ENCODE results near the gene PTRH1. TPM values are rescaled to one million over a fixed set of nuclear protein-coding genes. Genes with fewer than 3 reads are reported as not detected.
A peak's percentile ranks its signal among the peaks of the same experiment; 100 is the strongest.

The PTRH1 gene
- total RNA-seq, 2 donors from 2014 or later, result 23.6 to 64.9 TPM

- 72 to 87% methylated on average over 9 to 10 of the region's 10 CpGs for WGBS, 2 donors
- Histone ChIP-seq H3K4me1 (no peaks in the 10 kb centered on the region), H3K9me3 (no peaks in the 10 kb centered on the region), H3K27me3 (no peaks in the 10 kb centered on the region), H3K4me3 (no peak overlapping the region), H3K36me3 (replicated peaks in 1 of 2; ENCODE audit: insufficient read depth in 1 of 2, low read depth in 2 of 2) (peaks cover 0 to 2% of the 10 kb centered on the region in 2 donors), H3K27ac (peak overlapping the region in 1 of 4 donors; percentile 0)
- DNase-seq (peak in 1 of 4 donors; percentile 8), ATAC-seq (no peak)
- TF ChIP-seq CTCF (IDR thresholded peaks at IDR 0.05) (no peak), POLR2A (IDR thresholded peaks at IDR 0.05) (no peak)
- intact Hi-C loops (cut with DNase I), result loop anchor here (10.0 kb wide), 1 partner anchor 190 kb away; no protein-coding TSS in a partner anchor
These were observed 50.6 kb downstream of the PTRH1 start for GRCh38 chr9:127664678-127665507.

GRCh38 chr9:127664324-127664677, 51.2 kb downstream of the PTRH1 start:
- WGBS, 2 donors, result 83 to 92% methylated on average over 2 to 7 of the region's 7 CpGs
- H3K27ac ChIP-seq, result no peak overlapping the region
- intact Hi-C loops (cut with DNase I), result loop anchor here (10.0 kb wide), 1 partner anchor 190 kb away; no protein-coding TSS in a partner anchor
- H3K27me3 ChIP-seq, result no peaks in the 10 kb centered on the region
- TF ChIP-seq POLR2A (IDR thresholded peaks at IDR 0.05) (no peak), CTCF (IDR thresholded peaks at IDR 0.05) (no peak)
- DNase-seq (no peak), ATAC-seq (no peak)
- no peak overlapping the region for H3K4me3 ChIP-seq
- H3K4me1 ChIP-seq, result no peaks in the 10 kb centered on the region
- H3K36me3 ChIP-seq (replicated peaks in 1 of 2; ENCODE audit: insufficient read depth in 1 of 2, low read depth in 2 of 2), result peaks cover 0 to 2% of the 10 kb centered on the region in 2 donors
- no peaks in the 10 kb centered on the region for H3K9me3 ChIP-seq

Other genes with a start within 250 kb of the PTRH1 start
- gene STXBP1, start 103.4 kb downstream of the PTRH1 start, total RNA-seq, result 10 to 100 TPM; 34.5 to 39.9 TPM
- 1 to 10 TPM; 2.3 TPM for gene CFAP157, start 8.7 kb downstream of the PTRH1 start, total RNA-seq
- under 1 TPM; under 0.01 to 0.52 TPM for gene TTC16, start 416 bp upstream of the PTRH1 start, total RNA-seq
- 10 to 100 TPM in 1 of 2 donors, 1 to 10 TPM in 1; 8.3 to 14.2 TPM for gene TOR2A, start 19.6 kb upstream of the PTRH1 start, total RNA-seq
- 1 to 10 TPM; 3.3 to 4.2 TPM for gene SH2D3C, start 63.0 kb upstream of the PTRH1 start, total RNA-seq
- gene CDK9, start 70.4 kb upstream of the PTRH1 start, total RNA-seq, result 10 to 100 TPM; 51.4 to 58.7 TPM
- gene FPGS, start 87.2 kb upstream of the PTRH1 start, total RNA-seq, result 10 to 100 TPM; 58.4 to 80.4 TPM
- gene ENG, start 139.0 kb upstream of the PTRH1 start, total RNA-seq, result 10 to 100 TPM; 20.2 to 26.7 TPM
- 10 to 100 TPM in 1 of 2 donors, 1 to 10 TPM in 1; 8.8 to 23.7 TPM for gene AK1, start 162.0 kb upstream of the PTRH1 start, total RNA-seq
- 10 to 100 TPM; 46.1 to 66.7 TPM for gene ST6GALNAC6, start 183.9 kb upstream of the PTRH1 start, total RNA-seq
- 10 to 100 TPM; 36.6 to 63.8 TPM for gene ST6GALNAC4, start 201.4 kb upstream of the PTRH1 start, total RNA-seq
- gene PIP5KL1, start 215.1 kb upstream of the PTRH1 start, total RNA-seq, result 1 to 10 TPM; 1.3 to 2.6 TPM
- gene DPM2, start 222.2 kb upstream of the PTRH1 start, total RNA-seq, result 10 to 100 TPM; 23.3 to 39.9 TPM

Measured in body of pancreas (tissue), 4 donors.